ENCODE measurements around the gene SRCAP. TPM values are rescaled to one million over a fixed set of nuclear protein-coding genes. Genes with fewer than 3 reads are reported as not detected.

The SRCAP gene
- total RNA-seq, 1 experiment from 2014 or later: 58.5 TPM

DNA sequence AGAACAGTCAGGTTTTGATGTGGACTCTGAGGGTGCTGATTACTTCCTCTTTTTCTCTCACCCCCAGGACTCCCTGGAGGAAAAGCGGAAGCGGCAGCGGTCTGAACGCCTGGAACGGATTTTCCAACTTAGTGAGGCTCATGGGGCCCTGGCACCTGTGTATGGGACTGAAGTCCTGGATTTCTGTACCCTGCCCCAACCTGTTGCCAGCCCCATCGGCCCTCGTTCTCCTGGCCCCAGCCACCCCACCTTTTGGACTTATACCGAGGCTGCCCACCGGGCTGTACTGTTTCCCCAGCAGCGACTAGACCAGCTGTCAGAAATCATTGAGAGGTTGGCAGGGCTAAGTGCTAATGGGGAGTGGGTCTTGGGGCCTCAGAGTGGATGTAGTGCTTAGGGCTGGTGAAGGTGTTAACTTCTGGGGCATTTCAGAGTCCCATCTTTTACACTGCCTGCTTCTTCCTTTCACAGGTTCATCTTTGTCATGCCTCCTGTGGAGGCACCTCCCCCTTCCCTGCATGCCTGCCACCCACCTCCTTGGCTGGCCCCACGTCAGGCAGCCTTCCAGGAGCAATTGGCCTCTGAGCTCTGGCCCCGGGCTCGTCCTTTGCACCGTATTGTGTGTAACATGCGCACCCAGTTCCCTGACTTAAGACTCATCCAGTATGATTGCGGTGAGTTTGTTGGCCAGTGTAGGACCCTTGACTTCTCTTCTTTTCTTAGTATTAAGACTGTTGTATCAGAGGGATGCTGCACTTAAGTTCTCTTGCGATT, 30.1 kb downstream of the SRCAP start:
- TF ChIP-seq NFATC4 (CRISPR knock-in tag; IDR thresholded peaks at IDR 0.05) (no peak), TCF7 (CRISPR knock-in tag; IDR thresholded peaks at IDR 0.05; ENCODE audit: low read depth) (no peak), ZNF232 (CRISPR knock-in tag; IDR thresholded peaks at IDR 0.05) (no peak), JUN (CRISPR knock-in tag; IDR thresholded peaks at IDR 0.05) (no peak), OVOL2 (CRISPR knock-in tag; IDR thresholded peaks at IDR 0.05; ENCODE audit: borderline replicate concordance) (no peak), ZBTB43 (CRISPR knock-in tag; IDR thresholded peaks at IDR 0.05) (no peak), KAT7 (CRISPR knock-in tag; IDR thresholded peaks at IDR 0.05; ENCODE audit: borderline replicate concordance) (no peak), EMX1 (CRISPR knock-in tag; IDR thresholded peaks at IDR 0.05) (no peak)
- TF ChIP-seq, protein P1, sequence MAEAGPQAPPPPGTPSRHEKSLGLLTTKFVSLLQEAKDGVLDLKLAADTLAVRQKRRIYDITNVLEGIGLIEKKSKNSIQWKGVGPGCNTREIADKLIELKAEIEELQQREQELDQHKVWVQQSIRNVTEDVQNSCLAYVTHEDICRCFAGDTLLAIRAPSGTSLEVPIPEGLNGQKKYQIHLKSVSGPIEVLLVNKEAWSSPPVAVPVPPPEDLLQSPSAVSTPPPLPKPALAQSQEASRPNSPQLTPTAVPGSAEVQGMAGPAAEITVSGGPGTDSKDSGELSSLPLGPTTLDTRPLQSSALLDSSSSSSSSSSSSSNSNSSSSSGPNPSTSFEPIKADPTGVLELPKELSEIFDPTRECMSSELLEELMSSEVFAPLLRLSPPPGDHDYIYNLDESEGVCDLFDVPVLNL (CRISPR knock-in tag; IDR thresholded peaks at IDR 0.05; ENCODE audit: borderline replicate concordance, low read depth): no peak
- TF ChIP-seq, protein P2, sequence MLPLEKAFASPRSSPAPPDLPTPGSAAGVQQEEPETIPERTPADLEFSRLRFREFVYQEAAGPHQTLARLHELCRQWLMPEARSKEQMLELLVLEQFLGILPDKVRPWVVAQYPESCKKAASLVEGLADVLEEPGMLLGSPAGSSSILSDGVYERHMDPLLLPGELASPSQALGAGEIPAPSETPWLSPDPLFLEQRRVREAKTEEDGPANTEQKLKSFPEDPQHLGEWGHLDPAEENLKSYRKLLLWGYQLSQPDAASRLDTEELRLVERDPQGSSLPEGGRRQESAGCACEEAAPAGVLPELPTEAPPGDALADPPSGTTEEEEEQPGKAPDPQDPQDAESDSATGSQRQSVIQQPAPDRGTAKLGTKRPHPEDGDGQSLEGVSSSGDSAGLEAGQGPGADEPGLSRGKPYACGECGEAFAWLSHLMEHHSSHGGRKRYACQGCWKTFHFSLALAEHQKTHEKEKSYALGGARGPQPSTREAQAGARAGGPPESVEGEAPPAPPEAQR (CRISPR knock-in tag; IDR thresholded peaks at IDR 0.05): no peak
- Mint-ChIP-seq H3K36me3 (peaks cover 58% of the 10 kb centered on the region), H3K9me3 (no peaks in the 10 kb centered on the region), H3K27ac (no peak overlapping the region), H3K4me3 (no peak overlapping the region), H3K27me3 (ENCODE audit: low read depth) (no peaks in the 10 kb centered on the region), H3K4me1 (peaks cover 12% of the 10 kb centered on the region)
- ChIA-PET CTCF (no interaction called here), POLR2A (no interaction called here)
- 0 out of 2 replicates have a peak, but pooled peaks have one; percentile 20 for ATAC-seq
- DNase-seq (ENCODE audit: low spot score): peak; percentile 23

- POLR2A ChIA-PET: no interaction called here
- DNase-seq (ENCODE audit: low spot score): no peak
- CTCF ChIA-PET: no interaction called here
- TF ChIP-seq NFATC4 (CRISPR knock-in tag; IDR thresholded peaks at IDR 0.05): no peak
- no peak for TF ChIP-seq ZNF121 (CRISPR knock-in tag; IDR thresholded peaks at IDR 0.05)
- no peak for TF ChIP-seq ZNF512 (CRISPR knock-in tag; IDR thresholded peaks at IDR 0.05; ENCODE audit: borderline replicate concordance)
- no peak for TF ChIP-seq FOXP4 (CRISPR knock-in tag; IDR thresholded peaks at IDR 0.05)
- no peak for TF ChIP-seq SOX15 (CRISPR knock-in tag; IDR thresholded peaks at IDR 0.05)
- no peak overlapping the region for H3K4me3 Mint-ChIP-seq
- H3K9me3 Mint-ChIP-seq: no peaks in the 10 kb centered on the region
- peaks cover 12% of the 10 kb centered on the region for H3K4me1 Mint-ChIP-seq
- no peak for ATAC-seq
- no peak overlapping the region for H3K27ac Mint-ChIP-seq
- peaks cover 53% of the 10 kb centered on the region for H3K36me3 Mint-ChIP-seq
- no peaks in the 10 kb centered on the region for H3K27me3 Mint-ChIP-seq (ENCODE audit: low read depth)
Observed at GRCh38 chr16:30731411-30731810, 32.4 kb downstream of the SRCAP start.

Data from WTC11 (cell line).